AG04449 (cell line): Measurements from ENCODE around the gene RALY.

Experiments
- CTCF ChIA-PET: fragments of 350-600 bp; formaldehyde crosslinking; extraction: SDS; loops from one replicate; lab custom pipeline; 2021; ENCODE audit warnings: antibody characterized with exemption; lab: Yijun Ruan, JAX
- POLR2A ChIA-PET: fragments of 400-600, 350-600 bp; formaldehyde crosslinking; extraction: SDS; loops from one replicate; lab custom pipeline; 2020; ENCODE audit warnings: antibody characterized with exemption, inconsistent platforms; lab: Yijun Ruan, JAX
- DNase-seq: peaks from one replicate; pipeline ENCODE4 v3.0.0-alpha.2; 2010; ENCODE audit warnings: low read depth, low spot score
- H3K4me3 ChIP-seq: 2 replicates; pipeline ENCODE4 v1.5.1; 2011; ENCODE audit warnings: low read depth, mild to moderate bottlenecking, control low read depth, low read length
- TF ChIP-seq, protein P1 (sequence below): IDR thresholded peaks from one replicate; pipeline ENCODE4 v1.5.1; 2011; ENCODE audit warnings: mild to moderate bottlenecking, moderate library complexity, low read length, control low read depth, inconsistent platforms; ENCODE audit not compliant: insufficient read depth; ENCODE audit errors: missing control alignments

RALY gene

DNA sequence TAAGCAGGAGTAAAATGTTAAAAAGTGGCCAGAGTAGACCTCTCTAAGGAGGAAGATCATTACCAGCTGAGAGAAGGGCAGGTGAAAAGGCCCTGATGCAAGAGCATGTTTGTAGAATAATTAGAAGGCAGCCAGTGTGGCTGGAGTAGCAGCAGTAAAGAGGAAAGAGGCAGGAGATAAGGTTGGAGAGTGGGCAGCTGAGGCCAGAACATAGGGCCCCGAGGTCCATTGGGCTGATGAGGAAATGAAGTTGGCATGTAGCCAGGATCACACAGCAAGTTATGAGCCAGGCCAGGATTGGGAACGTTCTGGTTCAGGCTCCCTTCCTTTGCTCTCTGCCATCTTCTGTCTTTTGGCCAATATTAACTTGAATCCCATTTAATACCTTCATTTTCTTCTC, 51.6 kb downstream of the RALY start:
- TF ChIP-seq, protein P1, sequence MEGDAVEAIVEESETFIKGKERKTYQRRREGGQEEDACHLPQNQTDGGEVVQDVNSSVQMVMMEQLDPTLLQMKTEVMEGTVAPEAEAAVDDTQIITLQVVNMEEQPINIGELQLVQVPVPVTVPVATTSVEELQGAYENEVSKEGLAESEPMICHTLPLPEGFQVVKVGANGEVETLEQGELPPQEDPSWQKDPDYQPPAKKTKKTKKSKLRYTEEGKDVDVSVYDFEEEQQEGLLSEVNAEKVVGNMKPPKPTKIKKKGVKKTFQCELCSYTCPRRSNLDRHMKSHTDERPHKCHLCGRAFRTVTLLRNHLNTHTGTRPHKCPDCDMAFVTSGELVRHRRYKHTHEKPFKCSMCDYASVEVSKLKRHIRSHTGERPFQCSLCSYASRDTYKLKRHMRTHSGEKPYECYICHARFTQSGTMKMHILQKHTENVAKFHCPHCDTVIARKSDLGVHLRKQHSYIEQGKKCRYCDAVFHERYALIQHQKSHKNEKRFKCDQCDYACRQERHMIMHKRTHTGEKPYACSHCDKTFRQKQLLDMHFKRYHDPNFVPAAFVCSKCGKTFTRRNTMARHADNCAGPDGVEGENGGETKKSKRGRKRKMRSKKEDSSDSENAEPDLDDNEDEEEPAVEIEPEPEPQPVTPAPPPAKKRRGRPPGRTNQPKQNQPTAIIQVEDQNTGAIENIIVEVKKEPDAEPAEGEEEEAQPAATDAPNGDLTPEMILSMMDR = no peak
- CTCF ChIA-PET = interaction anchor here (2.6 kb wide), 1 partner anchor 182 kb away, joined by 7 read pairs; no protein-coding TSS in a partner anchor
- DNase-seq = no peak
- POLR2A ChIA-PET = no interaction called here
- no peak overlapping the region for H3K4me3 ChIP-seq

DNA sequence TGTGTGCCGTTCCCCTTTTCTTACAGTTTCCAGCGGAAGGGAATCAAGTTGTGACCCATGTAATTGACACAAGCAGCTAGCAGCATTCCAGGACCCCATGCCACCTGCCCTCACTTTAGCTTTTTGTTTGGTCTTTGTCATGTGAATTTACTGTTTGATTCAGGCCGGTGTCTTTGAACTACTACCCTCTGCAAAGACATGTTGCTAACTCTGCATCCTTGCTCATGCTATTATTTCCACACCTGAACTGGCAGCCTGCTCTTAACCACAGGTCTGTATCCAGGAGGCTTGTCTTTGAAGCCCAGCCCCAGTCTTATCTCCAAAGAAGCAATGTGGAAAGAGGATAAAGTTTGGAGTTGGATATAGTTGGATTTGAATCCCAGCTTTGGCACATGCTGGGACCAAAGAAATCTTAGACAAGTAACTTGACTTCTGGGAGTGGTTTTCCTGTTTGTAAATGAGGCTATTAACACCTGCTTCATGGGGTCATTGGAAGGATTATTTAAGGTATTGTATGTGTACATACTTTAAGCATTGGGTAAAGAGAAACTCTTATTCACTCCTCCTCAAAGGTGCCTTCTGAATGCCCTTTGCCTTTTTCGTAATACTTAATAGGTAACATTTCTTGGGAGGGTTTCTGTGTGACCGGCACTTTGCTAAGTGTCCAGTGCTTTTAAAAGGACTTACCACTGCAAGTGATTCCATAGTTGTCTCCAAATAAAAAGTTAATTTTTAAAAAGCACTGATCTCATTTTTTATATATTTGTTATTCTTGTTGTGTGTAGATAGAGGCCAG, 52.4 kb downstream of the RALY start:
- ChIA-PET POLR2A (no interaction called here), CTCF (interaction anchor here (1.4 to 2.6 kb wide), 2 partner anchors 113 to 183 kb away, joined by 3 to 7 read pairs; no protein-coding TSS in a partner anchor)
- TF ChIP-seq, protein P1 = no peak
- no peak overlapping the region for H3K4me3 ChIP-seq
- DNase-seq = no peak

DNA sequence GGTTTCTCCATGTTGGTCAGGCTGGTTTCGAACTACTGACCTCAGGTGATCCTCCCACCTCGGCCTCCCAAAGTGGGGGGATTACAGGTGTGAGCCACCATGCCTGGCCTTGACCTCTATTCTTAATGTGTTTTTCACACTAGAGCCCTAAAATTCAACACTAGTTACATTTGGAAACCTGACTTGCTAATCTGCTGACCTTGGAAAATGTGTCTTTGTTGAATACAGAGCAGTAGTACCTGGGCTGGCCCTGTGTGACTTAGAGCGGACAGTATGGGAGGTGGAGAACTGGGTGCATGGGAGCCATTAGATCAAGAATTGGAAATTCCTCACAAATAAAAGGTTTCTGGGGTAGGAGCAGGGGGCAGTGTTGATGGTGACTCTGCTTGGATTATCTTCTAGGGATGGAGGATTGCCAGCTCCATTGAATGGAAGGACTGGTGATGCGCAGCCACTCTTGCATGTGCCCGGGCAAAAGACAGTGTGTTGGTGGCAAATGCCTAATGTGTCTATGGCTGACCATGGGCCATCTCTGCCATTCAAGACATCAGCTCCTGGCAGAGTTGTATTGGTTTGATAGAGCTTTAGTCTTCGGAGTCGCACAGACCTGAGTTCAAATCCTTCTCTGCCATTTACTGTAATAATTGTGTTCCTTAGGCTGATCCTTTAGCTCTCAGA, 53.4 kb downstream of the RALY start:
- CTCF ChIA-PET = interaction anchor here (1.0 to 2.6 kb wide), 5 partner anchors 9 to 195 kb away, joined by 3 to 7 read pairs (median 3); no protein-coding TSS in a partner anchor

DNA sequence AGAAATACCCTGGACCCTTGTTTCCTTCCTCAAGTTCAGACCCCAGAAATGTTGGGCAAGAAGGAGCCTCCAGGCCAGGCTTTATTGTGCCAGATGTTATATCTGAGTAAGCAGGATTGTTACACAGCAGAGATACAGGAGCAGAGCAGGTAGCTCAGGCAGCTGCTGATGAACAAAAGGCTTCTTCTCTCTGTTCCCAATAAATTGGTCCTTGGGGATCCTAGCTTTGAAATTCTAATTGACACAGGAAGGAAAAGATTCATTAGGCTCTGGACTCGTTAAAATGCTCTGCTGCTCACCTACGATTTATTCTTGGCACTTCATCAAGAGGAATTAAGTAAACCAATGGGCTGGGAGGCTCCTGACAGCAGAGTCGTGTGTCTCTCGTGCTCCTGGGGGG, 54.2 kb downstream of the RALY start:
- POLR2A ChIA-PET = no interaction called here

More for the DNA sequence above, 53.4 kb downstream of the RALY start:
- H3K4me3 ChIP-seq = no peak overlapping the region
- POLR2A ChIA-PET = interaction anchor here (0.6 kb wide), 1 partner anchor 65 kb away, joined by 3 read pairs; the partner anchor contains the start of gene EIF2S2
- no peak for DNase-seq
- TF ChIP-seq, protein P1 = no peak

DNA sequence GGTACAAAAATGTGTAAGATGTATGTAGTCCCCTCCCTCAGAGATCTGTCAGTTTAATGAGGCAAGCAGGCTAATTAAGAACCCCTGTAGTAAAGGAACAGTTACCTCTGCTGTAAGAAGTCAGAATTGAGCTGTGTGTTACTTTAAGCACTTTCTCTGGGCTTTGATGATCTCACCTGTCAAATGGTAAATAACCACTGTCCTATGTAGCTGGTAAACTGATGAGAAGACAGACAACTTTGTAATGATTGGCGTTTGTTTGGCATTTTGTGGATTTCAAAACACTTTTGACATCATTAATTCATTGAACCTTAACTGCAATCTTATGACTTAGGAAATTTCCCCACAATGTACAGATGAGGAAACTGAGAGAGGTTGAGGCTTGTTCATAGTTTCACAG, 55.7 kb downstream of the RALY start:
- POLR2A ChIA-PET = no interaction called here
- H3K4me3 ChIP-seq = no peak overlapping the region

More for the DNA sequence above, 54.2 kb downstream of the RALY start:
- no peak overlapping the region for H3K4me3 ChIP-seq
- CTCF ChIA-PET = interaction anchor here (1.0 to 2.6 kb wide), 7 partner anchors 10 to 196 kb away, joined by 3 to 9 read pairs (median 3); no protein-coding TSS in a partner anchor
- DNase-seq = no peak
- TF ChIP-seq, protein P1 = no peak

More for the DNA sequence above, 55.7 kb downstream of the RALY start:
- TF ChIP-seq, protein P1 = no peak
- no peak for DNase-seq
- CTCF ChIA-PET = interaction anchor here (1.0 to 2.4 kb wide), 3 partner anchors 9 to 134 kb away, joined by 3 to 9 read pairs (median 4); no protein-coding TSS in a partner anchor
